Measurements from ENCODE around the gene ARHGAP9. TPM values are rescaled to one million over a fixed set of nuclear protein-coding genes. Genes with fewer than 3 reads are reported as not detected.

ARHGAP9 gene
- total RNA-seq, 2 experiments from 2014 or later, result 234 to 363 TPM

Small RNAs within 50 kb of the gene (microRNA-seq; reads per million reads assigned to microRNA genes)
- gene MIR616, result not detected
- not detected for gene MIR6758

Other genes with a start within 250 kb of the ARHGAP9 start
- gene STAC3, start 228.7 kb downstream of the ARHGAP9 start, total RNA-seq, result 10 to 100 TPM in 1 of 2 experiments, 1 to 10 TPM in 1; 5.4 to 10.0 TPM
- gene R3HDM2, start 48.8 kb downstream of the ARHGAP9 start, total RNA-seq, result 10 to 100 TPM; 53.8 to 82.4 TPM
- gene INHBC, start 45.1 kb downstream of the ARHGAP9 start, total RNA-seq, result not detected
- under 1 TPM in 1 of 2 experiments, not detected in 1; 0.35 TPM for gene INHBE, start 24.6 kb downstream of the ARHGAP9 start, total RNA-seq
- gene GLI1, start 20.1 kb downstream of the ARHGAP9 start, total RNA-seq, result under 1 TPM; 0.52 to 0.53 TPM
- 100 to 1,000 TPM; 283 to 384 TPM for gene MARS1, start 8.2 kb upstream of the ARHGAP9 start, total RNA-seq
- gene DDIT3, start 40.6 kb upstream of the ARHGAP9 start, total RNA-seq, result 10 to 100 TPM; 15.3 to 15.9 TPM
- gene MBD6, start 43.0 kb upstream of the ARHGAP9 start, total RNA-seq, result 10 to 100 TPM; 80.9 to 85.4 TPM
- gene DCTN2, start 67.3 kb upstream of the ARHGAP9 start, total RNA-seq, result 10 to 100 TPM; 90.8 to 99.0 TPM
- gene KIF5A, start 70.2 kb upstream of the ARHGAP9 start, total RNA-seq, result 1 to 10 TPM; 1.9 to 2.1 TPM
- gene PIP4K2C, start 111.3 kb upstream of the ARHGAP9 start, total RNA-seq, result 10 to 100 TPM; 21.4 to 22.2 TPM
- 10 to 100 TPM; 20.8 to 21.2 TPM for gene DTX3, start 125.0 kb upstream of the ARHGAP9 start, total RNA-seq
- gene ARHGEF25, start 131.6 kb upstream of the ARHGAP9 start, total RNA-seq, result under 1 TPM; 0.70 to 0.84 TPM
- gene B4GALNT1, start 153.3 kb upstream of the ARHGAP9 start, total RNA-seq, result 1 to 10 TPM; 2.4 to 8.2 TPM
- 100 to 1,000 TPM; 117 to 123 TPM for gene OS9, start 214.3 kb upstream of the ARHGAP9 start, total RNA-seq

All from activated CD8-positive, alpha-beta memory T cell treated with anti-CD3 and anti-CD28 coated beads, Interleukin-2, amount 10 ng/mL, durations not matched to agents 7 days and 5 days (primary cell).